ENCODE data around the gene RHBDD3.

DNA sequence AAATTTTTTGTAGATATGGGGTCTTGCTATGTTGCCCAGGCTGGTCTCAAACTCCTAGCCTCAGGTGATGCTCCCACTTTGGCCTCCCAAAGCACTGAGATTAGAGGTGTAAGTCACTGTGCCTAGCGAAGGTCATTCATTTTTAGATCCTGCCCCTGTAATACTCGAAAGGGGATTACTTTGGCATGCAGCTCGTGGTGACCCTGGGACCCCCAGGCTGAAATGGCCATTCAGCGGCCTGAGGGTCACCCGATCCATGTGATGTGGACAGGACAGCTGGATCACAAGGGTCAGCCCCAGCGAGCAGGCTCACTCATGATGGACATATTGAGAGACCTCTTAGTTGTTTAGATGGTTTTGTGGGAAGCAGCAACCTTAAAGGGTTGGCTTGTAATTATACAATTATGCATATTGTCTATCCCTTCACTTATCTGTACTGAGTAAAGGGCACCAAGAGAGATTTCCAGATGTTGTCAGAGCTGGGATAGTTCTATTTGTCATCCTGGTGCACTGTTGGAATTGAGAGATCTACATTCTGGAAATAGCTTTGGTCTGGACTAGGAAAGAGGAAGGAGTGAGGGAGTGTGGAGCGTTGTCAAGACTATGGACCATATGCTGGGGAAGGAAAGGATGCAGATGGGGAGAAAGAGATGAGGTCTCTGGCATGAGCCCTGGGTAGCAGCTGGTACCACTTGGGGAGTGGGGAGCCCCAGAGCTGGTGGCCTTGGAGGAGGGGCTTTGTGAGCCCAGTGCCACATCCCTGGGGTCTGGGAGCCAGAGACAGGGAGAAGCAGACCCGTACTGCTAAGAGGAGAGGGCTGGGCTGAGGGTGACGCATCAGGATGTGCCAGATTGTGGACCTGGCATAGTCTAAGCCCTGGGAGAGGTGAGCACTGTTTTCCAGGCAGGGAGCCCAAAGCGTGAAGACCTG, 15.5 kb downstream of the RHBDD3 start:
- TF ChIP-seq, protein P1, sequence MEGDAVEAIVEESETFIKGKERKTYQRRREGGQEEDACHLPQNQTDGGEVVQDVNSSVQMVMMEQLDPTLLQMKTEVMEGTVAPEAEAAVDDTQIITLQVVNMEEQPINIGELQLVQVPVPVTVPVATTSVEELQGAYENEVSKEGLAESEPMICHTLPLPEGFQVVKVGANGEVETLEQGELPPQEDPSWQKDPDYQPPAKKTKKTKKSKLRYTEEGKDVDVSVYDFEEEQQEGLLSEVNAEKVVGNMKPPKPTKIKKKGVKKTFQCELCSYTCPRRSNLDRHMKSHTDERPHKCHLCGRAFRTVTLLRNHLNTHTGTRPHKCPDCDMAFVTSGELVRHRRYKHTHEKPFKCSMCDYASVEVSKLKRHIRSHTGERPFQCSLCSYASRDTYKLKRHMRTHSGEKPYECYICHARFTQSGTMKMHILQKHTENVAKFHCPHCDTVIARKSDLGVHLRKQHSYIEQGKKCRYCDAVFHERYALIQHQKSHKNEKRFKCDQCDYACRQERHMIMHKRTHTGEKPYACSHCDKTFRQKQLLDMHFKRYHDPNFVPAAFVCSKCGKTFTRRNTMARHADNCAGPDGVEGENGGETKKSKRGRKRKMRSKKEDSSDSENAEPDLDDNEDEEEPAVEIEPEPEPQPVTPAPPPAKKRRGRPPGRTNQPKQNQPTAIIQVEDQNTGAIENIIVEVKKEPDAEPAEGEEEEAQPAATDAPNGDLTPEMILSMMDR (IDR thresholded peaks at IDR 0.05 in 4 of 5, conservative IDR thresholded peaks at IDR 0.05 in 1 of 5): no peak
- TF ChIP-seq POLR2A (IDR thresholded peaks at IDR 0.05): no peak
